HEK293T (cell line): ENCODE results near the gene ASCC1.
"Not testable (repeated sequence)": the region's sequence is repeated elsewhere in the genome, so short reads cannot be mapped to it uniquely, and the experiment has no call there.

Source experiments
- CTCF ChIA-PET: fragments of 350-600 bp; formaldehyde crosslinking; extraction: SDS; loops from one replicate; lab custom pipeline; 2021; ENCODE audit warnings: antibody characterized with exemption, inconsistent platforms; lab: Yijun Ruan, JAX
- POLR2A ChIA-PET: fragments of 350-600 bp; formaldehyde crosslinking; extraction: SDS; loops from one replicate; lab custom pipeline; 2020; ENCODE audit warnings: antibody characterized with exemption, inconsistent platforms; lab: Yijun Ruan, JAX
- DNase-seq: peaks from one replicate; pipeline ENCODE4 v3.0.0; 2012; ENCODE audit warnings: mixed read lengths; ENCODE audit errors: extremely low spot score
- ARNT ChIP-seq: fragments of 450-650 bp; IDR thresholded peaks from 2 replicates; pipeline ENCODE4 v1.6.1; 2017; ENCODE audit warnings: mild to moderate bottlenecking
- BHLHE40 ChIP-seq: fragments of 450-650 bp; IDR thresholded peaks from 2 replicates; pipeline ENCODE4 v1.6.1; 2016; ENCODE audit warnings: mild to moderate bottlenecking, moderate library complexity, borderline replicate concordance
- CTBP1 ChIP-seq: fragments of 450-650 bp; IDR thresholded peaks from 2 replicates; pipeline ENCODE4 v1.6.1; 2016; ENCODE audit warnings: borderline replicate concordance
- ELF4 ChIP-seq: fragments of 450-650 bp; IDR thresholded peaks from 2 replicates; pipeline ENCODE4 v1.6.1; 2017; ENCODE audit warnings: antibody characterized with exemption
- FOXA1 ChIP-seq: fragments of 450-650 bp; IDR thresholded peaks from 2 replicates; pipeline ENCODE4 v1.6.1; 2016; ENCODE audit warnings: mild to moderate bottlenecking
- FOXK2 ChIP-seq: fragments of 450-650 bp; IDR thresholded peaks from 2 replicates; pipeline ENCODE4 v1.6.1; 2016; ENCODE audit warnings: mild to moderate bottlenecking
- FOXM1 ChIP-seq: fragments of 450-650 bp; IDR thresholded peaks from 2 replicates; pipeline ENCODE4 v1.6.1; 2017; ENCODE audit warnings: mild to moderate bottlenecking, borderline replicate concordance
- HDGF ChIP-seq: fragments of 450-650 bp; IDR thresholded peaks from 2 replicates; pipeline ENCODE4 v1.6.1; 2017; ENCODE audit warnings: antibody characterized with exemption, borderline replicate concordance
- L3MBTL2 ChIP-seq: fragments of 450-650 bp; conservative IDR thresholded peaks from 2 replicates; pipeline ENCODE4 v1.6.1; 2016; ENCODE audit warnings: mild to moderate bottlenecking
- LEF1 ChIP-seq: fragments of 450-650 bp; IDR thresholded peaks from 2 replicates; pipeline ENCODE4 v1.6.1; 2017; ENCODE audit warnings: mild to moderate bottlenecking, borderline replicate concordance
- NFRKB ChIP-seq: fragments of 450-650 bp; IDR thresholded peaks from 2 replicates; pipeline ENCODE4 v1.6.1; 2016; ENCODE audit warnings: mild to moderate bottlenecking, moderate library complexity
- SP1 ChIP-seq: fragments of 450-650 bp; IDR thresholded peaks from 2 replicates; pipeline ENCODE4 v1.6.1; 2017
- SUZ12 ChIP-seq: fragments of 450-650 bp; IDR thresholded peaks from 2 replicates; pipeline ENCODE4 v1.6.1; 2016; ENCODE audit warnings: mild to moderate bottlenecking
- TARDBP ChIP-seq: fragments of 450-650 bp; IDR thresholded peaks from 2 replicates; pipeline ENCODE4 v1.6.1; 2016
- ZNF384 ChIP-seq: fragments of 450-650 bp; IDR thresholded peaks from 2 replicates; pipeline ENCODE4 v1.6.1; 2016
- TF ChIP-seq, protein P1 (sequence below): fragments of 450-650 bp; IDR thresholded peaks from 2 replicates; pipeline ENCODE4 v1.6.1; 2016

ASCC1 gene

DNA sequence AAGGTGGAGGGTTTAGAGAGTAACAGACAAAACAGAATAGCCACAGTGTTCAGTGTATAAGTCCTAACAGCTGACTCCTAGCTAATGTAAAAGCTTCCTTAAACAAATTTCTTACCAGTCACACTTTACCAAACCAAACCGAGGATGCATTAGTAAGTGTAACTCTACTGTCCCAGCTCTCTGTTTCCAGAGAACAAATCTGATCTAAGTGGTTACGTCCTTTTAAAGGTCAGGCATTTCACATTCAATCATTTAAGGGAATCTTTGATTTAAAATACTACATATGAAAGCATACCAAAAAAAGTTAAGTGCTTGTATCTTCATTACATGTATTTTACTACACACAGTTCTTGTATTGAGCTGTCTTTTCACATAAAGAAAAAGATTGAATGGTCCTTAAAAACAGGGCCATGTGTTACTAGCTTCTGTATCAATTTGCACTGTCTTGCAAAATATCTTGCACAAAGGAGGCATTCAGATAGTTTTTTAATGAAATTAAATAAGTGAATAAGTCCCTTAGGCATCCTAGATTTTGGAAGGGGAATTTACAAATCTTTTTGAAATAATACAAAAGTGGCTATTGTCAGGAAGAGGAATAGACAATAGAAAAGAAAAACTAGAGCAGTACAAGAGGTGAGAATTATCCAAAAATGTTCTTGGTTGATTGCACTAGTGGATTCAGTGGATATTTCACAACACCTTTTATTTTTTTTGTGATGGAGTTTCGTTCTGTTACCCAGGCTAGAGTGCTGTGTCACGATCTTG, 69.3 kb downstream of the ASCC1 start:
- DNase-seq: no peak
- CTCF ChIA-PET: interaction anchor here (0.7 kb wide), 1 partner anchor 68 kb away, joined by 3 read pairs; no protein-coding TSS in a partner anchor
- POLR2A ChIA-PET: no interaction called here
- TF ChIP-seq FOXK2 (no peak), SUZ12 (no peak), ZNF384 (no peak), FOXA1 (no peak), L3MBTL2 (no peak), HDGF (no peak)

DNA sequence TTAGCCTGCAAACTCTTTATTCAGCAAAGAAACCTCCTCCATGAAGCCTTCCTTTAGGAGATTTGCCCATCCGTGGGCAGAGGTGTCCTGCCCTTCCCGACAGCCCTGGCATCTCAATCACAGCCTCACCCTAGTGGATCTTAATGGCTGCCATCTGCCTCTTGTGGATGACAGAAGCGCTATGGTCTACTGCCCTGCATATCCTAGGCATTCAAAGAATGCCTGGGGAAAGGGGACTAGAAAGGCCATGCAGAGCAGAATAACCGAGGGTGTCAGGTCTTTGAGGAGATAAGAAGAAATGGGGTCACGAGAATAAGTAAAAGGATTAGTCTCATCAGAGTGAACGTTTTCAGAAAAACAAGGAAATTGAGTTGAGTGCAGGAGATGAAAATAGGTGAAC, 70.0 kb downstream of the ASCC1 start:
- DNase-seq: no peak
- ChIA-PET POLR2A (no interaction called here), CTCF (interaction anchor here (0.7 kb wide), 1 partner anchor 68 kb away, joined by 3 read pairs; no protein-coding TSS in a partner anchor)
- TF ChIP-seq ARNT: no peak
- TF ChIP-seq TARDBP: no peak

DNA sequence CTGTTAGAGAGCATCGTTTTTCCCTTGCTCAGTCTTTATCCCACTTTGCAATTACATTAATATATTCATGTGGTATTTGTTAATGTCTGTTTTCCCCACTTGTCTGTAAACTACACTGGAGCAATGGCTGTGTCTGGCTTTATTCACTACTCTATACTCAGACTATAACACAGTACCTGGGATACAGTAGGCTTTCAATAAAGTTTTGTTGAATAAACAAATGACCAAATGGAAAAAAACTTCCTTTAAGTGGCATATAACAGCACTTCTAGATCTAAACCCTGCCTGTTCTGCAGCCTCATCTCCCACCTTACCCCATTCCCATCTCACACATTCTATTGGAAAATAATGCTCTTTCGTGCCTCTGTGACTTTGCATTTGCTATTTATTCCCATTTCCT, 70.4 kb downstream of the ASCC1 start:
- DNase-seq: no peak
- TF ChIP-seq ZNF384 (peak; percentile 37; the same call in 1 of the 2 replicates), FOXK2 (no peak)
- CTCF ChIA-PET: no interaction called here
- POLR2A ChIA-PET: no interaction called here

DNA sequence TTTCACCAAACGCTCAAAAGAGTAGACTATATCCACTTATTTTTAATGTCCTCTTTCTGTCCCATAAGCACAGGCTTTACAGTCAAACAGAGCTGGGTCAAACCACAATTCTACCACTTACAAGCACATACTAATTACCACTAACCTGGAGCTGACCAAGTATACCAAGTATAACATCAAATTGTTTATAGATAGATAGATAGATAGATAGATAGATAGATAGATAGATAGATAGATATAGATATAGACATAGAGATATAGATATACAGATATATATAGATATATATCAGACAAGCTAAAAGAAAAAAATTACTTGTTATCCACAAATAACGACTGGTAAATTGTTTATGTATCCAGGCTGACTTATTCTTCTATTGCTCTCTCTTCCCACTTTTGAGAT, 75.2 kb downstream of the ASCC1 start:
- TF ChIP-seq LEF1 (no peak), SP1 (no peak), SUZ12 (no peak), FOXM1 (no peak), CTBP1 (no peak), FOXK2 (no peak), ELF4 (no peak), HDGF (no peak), ARNT (no peak), FOXA1 (no peak), TARDBP (no peak), ZNF384 (no peak)
- TF ChIP-seq, protein P1, sequence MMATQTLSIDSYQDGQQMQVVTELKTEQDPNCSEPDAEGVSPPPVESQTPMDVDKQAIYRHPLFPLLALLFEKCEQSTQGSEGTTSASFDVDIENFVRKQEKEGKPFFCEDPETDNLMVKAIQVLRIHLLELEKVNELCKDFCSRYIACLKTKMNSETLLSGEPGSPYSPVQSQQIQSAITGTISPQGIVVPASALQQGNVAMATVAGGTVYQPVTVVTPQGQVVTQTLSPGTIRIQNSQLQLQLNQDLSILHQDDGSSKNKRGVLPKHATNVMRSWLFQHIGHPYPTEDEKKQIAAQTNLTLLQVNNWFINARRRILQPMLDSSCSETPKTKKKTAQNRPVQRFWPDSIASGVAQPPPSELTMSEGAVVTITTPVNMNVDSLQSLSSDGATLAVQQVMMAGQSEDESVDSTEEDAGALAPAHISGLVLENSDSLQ: no peak
- DNase-seq: no peak
- CTCF ChIA-PET: interaction anchor here (0.7 kb wide), 1 partner anchor 15 kb away, joined by 3 read pairs; no protein-coding TSS in a partner anchor
- POLR2A ChIA-PET: interaction anchor here (0.5 to 0.8 kb wide), 2 partner anchors 75 to 134 kb away, joined by 3 read pairs; partner anchors contain the start of gene ASCC1

DNA sequence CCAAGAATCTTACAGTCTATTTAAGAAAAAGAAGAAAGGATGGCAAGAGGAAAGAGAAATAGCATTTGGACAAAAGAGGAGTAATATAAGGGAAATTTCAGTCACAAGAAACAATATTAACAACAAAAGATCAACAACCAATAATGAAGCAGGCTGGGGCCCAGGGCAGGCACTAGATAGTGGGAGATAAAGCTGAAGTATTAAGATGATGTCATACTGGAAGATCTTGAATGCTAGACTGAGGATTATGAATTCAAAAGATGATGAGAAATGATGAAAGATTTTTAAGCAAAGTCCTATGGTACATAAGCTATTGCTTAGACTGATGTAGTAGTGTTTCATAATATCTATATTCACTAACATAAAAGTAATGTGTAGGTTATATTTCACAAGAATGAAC, 75.9 kb downstream of the ASCC1 start:
- no peak for DNase-seq
- ChIA-PET CTCF (interaction anchor here (0.6 kb wide), 1 partner anchor 58 kb away, joined by 3 read pairs; no protein-coding TSS in a partner anchor), POLR2A (no interaction called here)
- TF ChIP-seq ELF4 (no peak), FOXA1 (no peak), SP1 (no peak), TARDBP (no peak), ARNT (no peak)

DNA sequence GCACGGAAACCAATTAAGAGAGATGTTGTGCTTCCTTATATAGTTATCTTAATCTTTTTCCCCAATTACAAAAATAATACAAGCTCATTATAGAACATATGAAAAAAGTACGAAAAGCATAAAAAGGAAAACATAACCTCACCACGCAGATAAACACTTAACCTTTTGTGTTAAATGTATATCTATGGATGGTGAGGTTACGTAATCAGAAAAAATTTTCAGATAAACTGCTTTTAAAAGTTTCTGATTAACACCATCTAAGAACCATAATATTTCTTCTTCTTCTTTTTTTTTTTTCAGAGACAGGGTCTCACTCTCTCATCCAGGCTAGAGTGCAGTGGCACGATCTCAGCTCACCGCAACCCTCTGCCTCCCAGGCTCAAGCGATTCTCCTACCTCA, 78.5 kb downstream of the ASCC1 start:
- DNase-seq: no peak
- POLR2A ChIA-PET: no interaction called here
- TF ChIP-seq SP1 (no peak), TARDBP (no peak), ZNF384 (no peak), LEF1 (no peak), L3MBTL2 (no peak), BHLHE40 (no peak), NFRKB (no peak), FOXK2 (no peak), FOXM1 (no peak), CTBP1 (no peak)
- TF ChIP-seq, protein P1: no peak
- CTCF ChIA-PET: interaction anchor here (1.0 kb wide), 1 partner anchor 10 kb away, joined by 4 read pairs; no protein-coding TSS in a partner anchor

DNA sequence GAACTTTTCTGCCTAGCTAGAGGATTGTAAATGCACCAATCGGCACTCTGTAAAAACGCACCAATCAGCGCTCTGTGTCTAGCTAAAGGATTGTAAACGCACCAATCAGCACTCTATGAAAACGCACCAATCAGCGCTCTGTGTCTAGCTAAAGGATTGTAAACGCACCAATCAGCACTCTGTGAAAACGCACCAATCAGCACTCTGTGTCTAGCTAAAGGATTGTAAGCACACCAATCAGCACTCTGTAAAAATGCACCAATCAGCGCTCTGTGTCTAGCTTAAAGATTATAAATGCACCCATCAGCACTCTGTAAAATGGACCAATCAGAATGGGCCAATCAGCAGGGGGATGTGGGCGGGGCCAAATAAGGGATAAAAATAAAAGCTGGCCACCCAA, 79.9 kb downstream of the ASCC1 start:
- POLR2A ChIA-PET, CTCF ChIA-PET, DNase-seq: not testable (repeated sequence)
